HG03457 (cell line): ENCODE measurements around the gene EDC3.
"Not testable (repeated sequence)": the region's sequence is repeated elsewhere in the genome, so short reads cannot be mapped to it uniquely, and the experiment has no call there.

Experiments used
- ATAC-seq: cut with Tn5 transposase; IDR thresholded peaks from one replicate; pipeline ENCODE4 v1.9.1; 2021; ENCODE audit warnings: moderate number of reproducible peaks; ENCODE audit not compliant: unreplicated experiment

Gene EDC3

DNA sequence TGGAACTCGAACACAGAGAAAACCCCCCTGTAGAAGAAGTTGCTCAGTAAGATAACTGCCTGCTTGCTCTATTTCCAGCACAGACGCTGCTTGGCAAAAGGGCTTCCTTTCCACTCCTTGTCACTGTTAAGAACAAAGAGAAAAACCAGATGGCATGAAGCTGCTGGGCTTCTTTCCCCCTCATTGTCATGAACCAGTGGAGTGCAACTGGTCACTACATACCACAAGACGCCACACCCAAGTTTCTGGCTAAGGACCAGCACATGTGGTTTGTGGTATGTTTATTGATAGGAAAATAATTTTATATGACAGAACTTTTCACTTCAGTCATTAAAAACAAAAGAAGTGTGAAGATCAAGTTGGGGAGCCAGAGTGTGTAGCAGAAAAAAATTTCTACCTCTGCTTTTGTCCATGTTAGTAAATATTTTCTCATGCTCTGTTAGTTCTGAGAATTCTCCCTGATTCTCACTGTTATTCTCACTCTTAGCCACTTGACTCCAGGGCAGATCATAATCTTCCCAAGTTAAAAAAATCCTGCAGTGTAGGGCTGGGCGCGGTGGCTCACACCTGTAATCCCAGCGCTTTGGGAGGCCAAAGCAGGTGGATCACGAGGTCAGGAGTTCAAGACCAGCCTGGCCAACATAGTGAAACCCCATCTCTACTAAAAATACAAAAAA is 42.3 kb downstream of the EDC3 start:
- ATAC-seq, result no peak

DNA sequence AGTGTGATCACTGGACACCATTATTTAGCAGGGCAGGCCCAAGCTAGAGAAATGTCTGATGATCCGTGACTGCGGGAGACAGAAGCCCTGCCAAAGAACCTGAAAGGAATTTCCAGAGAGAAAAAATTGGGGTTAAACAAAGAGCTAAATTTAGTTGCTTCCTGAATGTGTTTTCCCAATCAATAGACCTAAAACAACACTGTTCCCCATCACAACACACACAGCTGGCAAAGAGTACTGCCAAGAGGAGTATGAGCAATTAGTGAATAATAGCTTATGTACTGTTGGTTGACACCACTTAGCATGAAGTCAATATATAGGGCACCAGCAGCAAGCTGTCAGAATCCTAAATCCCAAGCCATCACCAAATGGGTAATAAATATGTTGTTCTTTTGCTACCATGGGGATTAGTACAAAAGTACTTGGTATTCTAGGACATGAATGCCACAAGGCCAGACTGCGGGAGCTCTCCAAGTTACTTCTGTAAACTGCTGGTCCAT is 44.5 kb downstream of the EDC3 start:
- ATAC-seq, result no peak

DNA sequence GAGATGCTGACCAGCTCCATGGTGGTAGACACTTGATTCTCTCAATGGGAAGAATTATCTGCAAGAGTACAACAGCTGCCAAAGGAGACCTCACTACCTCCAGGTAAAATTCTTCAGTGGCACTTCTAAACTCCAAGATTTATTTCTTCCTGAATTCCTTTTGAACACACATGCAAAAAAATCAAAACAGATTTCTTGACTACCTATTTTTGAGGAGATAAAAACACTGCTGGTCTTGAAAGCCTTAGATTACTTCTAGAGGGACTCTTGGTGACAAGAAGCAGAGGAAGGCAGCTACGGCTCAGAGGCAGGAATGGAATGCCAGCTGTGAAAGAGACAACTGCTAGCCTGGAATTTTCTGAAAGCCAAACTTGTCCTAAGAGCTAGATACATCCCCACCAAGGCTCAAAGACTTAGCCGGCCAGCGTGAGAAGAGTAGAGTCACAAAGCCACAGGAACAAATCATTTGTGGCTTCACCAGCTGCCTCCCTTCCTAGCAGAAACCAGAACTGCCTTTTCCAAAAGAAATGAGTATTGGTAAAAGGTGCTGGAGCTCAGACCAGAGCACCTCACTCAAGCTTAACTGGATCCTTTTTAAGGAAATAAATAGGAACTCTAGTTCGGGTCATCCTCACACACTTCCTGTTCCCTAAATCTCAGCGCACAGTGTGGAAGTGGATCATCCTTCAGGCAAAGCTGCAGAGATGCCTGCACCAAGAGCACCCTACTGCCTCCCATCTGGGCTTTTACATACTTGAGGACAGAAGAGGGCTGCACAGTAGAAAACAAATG is 47.6 kb downstream of the EDC3 start:
- no peak for ATAC-seq

DNA sequence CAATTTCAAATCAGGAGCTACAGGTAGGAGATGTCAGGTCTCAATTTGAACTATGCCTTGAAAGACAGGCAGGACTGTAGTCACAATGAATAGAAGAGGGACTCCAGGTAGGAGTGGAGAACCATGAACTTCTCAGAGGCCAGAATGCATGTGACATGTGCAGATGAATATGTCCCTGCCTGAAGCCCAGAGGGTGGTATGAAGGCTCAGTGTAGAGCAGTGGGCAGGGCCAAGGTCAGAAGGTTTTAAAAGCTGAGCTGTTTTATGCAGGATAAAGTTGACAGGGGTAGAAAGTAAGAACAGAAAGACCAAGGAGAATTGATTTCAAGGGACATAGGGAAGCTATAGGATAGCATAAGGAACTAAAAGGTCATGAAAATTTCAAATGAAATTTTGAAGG is 49.3 kb downstream of the EDC3 start:
- ATAC-seq, result no peak

DNA sequence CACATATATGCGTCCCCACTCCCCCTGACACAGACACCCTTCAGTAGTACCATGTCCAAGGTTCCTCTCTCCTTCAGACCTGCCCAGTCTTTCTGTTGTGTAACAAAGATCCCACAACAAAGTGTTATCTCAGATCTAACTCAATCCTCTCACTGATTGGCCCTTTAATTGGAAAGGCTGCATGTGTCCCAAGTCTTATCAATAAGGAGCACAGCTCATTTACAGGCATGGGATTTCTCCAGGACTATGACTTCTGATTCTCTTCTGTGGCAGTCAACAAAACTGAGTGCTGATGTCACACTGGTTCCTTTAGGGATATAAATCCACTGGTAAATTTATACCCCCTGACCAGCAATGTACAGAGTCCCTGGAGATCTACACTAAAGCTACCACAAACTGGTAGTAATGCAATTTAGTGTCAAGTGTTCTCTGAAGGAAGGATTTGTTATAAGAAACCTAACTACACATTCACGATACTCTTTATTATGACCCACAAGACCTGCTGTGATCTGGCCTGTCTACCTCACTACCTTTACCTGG is 52.1 kb downstream of the EDC3 start:
- ATAC-seq, result no peak

DNA sequence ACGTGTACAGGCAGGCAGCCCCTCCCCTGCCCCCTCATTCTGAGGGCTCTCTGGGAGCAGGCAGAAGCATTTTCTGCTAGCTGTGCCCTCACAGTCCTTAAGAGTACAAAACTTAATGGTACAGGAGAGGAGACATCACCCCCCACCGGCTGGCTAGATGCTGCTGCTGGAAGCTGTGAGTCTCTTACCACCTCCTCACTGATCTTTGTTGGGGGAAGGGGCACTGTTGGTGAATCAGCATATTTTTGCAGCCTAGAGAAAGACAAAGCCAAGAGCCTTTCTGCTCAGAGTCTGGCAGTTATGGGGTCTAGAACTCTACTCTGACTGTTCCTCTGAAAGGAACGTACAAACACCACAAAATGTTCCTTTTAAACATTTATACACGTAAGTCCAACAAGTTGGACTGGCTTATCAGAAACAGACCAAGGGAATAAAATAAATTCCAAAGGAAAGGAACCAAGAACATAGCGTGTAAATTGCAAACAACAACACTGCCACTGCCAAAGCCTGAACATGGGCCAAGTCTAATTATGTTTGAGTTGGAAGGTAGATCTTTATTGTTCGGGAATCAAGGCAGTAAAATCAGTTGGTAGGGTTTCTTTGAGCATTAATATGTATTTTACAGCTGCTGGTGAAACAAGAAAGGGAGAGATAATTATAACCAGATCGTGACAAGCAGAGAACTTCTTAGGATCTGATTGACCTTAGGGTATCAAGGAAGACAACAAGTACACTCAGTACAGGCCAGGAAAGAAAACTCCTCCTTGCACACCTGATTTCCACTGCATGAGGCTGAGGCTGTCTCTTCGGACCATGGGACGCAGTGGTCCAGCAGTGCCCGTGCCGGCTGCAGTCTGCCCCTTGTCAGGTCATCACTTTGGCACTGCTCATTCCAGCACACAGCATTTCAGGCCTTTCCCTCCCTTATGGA is 52.8 kb downstream of the EDC3 start:
- ATAC-seq, result no peak

DNA sequence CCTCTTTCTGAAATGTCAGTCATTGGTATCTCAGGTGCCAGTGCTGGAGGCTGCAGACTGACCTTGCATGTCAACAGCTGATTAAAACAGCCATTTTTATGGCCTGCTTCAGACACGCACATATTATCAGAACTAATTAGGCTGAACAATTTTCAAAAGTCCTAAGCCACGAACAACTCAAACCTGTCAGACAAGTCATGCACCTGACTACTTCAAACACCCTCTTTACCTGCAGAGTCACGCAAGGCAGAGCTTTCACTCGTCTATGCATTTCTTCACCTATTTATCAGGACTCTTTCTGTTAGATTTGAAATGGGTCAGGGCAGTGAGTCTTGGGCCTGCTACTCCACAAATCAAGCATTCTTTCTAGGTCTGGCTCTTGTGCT is 53.5 kb downstream of the EDC3 start:
- no peak for ATAC-seq

DNA sequence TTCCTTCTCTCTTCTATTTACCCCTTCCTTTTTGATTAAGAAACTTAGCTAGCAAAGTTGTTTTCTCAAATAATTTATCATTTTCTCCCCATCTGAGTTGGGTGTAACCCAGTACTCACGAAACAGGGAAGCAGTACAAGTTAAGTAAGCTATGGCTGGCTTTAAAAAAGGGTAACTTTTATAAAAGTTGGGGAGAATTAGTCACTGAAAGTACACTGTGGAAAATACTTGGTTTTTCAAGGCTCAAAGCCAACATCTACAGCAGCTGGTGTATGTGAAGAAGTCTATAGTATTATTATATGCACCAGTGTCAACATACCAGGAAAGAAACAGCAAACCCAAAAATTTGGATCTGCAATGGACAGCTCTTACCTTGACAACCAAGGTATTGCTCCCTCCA is 54.7 kb downstream of the EDC3 start:
- no peak for ATAC-seq

DNA sequence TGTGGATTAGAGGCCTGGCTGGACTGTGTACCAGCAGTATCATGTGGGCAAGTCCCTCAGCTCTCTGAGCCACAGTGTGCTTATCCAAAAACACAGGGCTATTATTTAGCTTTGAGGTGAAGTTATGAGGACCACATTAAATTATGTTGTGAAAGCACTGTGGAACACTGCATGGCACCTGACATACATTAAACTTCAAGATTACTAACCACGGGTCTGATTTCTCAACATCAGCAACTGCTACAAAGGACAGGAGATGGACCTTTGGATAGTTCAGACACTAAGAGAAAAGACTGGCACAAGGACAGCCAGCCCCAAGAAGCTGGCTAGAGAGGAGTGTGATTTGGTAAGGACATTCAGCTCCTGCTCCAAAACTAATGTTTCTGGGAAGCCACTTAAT is 58.8 kb downstream of the EDC3 start:
- no peak for ATAC-seq

DNA sequence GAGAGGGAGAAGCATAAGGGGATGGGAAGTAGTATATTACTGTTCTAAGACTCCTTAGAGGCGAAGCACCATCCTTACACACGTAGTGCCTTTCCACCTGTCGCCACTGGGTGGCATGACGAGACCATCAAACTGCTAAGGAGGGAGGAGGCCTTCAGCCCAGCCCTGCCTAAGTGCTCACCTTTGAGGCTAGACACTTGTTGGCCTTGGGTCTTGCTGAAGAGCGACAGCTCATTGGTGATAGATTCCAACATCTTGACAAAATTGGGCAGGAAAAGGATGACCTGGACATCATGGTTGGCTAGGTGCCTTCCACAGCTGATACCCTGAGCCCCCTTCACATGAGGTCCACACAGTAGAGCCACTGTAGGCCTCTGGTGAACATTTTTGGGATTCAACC is 60.6 kb downstream of the EDC3 start:
- no peak for ATAC-seq

DNA sequence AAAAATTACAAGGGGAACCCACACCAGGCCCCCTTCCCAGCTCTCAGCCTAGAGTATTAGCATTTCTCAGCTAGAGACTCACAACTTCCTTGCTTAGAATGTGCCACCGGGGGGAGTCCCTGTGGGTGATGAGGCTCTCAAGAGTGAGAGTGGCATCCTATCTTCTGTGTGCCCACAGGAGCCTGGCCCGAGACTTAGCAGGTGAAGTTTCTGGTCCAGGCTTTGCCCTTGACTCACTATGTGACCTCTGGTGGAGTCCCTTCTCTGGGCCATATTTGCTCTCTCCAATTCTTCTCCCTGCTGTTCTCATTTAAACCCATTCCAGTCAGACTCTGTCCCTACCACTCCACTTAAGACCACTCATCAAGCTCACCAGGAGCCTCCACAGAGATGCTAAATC is 62.0 kb downstream of the EDC3 start:
- ATAC-seq, result no peak

DNA sequence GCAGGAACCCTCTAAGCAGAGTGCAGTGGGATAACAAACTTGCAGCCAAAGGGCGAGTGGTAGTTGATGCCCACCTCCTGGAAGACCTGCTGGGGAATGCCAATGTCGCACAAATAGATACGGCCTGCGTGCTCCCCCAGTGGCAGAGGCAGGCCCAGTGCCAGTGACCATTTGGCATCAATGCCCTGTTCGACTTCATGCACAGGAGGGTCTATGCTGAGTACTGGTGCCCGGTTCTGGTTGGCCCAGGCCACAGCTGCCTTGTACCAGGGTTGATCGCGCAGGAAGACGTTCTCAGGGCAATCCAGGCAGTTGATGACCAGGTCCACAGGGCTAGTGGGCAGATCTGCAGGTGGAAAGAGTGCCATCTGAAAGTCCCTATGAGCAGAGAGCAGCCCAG is 63.2 kb downstream of the EDC3 start:
- no peak for ATAC-seq

DNA sequence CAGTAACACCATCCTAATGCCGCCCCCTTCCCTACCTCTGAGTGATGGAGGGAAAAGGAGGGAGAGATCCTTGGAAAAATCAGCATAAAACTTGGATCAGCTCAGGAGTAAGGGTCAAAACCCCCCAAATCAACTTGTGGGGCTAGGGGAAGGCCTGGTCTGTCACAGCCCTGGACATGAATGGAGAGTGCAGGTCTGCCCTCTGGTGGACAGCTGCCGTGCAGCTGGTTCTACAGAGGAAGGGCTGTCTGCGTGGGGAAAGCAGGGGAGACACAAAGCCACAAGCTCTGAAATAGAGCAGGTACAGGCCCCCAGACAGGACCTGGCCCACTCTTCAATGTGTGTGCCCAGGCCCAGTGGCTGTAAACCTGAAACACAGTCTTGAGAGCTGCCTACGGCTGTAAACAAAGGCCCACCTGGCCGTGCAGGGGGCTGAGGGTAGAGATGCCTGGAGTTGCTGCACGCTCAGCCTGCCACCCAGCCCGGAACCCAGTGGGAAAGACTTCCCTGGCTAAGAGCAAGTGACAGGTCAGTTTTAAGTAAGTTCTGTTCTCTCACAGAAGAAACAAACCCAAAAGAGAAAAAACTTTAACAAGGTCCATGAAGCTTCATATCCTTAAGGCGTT is 63.8 kb downstream of the EDC3 start:
- no peak for ATAC-seq

DNA sequence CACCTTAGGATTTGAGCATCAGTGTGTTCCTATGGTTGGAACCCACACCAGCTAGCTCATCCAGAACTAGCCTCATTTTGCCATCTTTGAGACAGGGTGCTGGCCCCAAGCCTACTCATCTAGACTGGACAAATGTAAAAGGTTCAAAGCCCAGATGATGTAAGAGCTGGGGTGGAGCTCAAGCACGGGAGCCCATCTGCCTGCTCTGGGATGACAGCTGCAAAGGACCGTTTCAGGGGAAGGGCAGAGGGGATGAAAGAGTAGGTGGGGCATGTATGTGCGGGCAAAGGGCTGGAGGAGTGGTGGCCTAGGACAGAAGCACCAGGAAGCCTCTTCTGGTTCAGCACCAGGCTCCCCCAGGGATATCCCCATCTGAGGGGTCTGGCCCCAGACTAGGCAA is 64.4 kb downstream of the EDC3 start:
- no peak for ATAC-seq

DNA sequence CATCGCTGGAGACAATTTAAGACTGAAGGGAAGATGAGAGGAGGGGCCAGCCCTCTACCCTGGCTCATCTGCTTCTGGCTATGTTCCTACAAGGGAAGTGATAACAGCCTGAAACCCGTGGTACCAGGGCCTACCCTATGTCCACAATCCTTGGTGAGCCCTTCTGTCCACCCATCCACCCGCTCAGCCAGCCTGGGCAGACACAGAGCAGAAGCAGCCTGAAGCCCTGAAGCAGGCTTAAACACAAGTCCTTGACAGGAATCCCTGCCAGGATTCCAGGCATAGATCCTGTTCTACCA is 64.8 kb downstream of the EDC3 start:
- no peak for ATAC-seq

DNA sequence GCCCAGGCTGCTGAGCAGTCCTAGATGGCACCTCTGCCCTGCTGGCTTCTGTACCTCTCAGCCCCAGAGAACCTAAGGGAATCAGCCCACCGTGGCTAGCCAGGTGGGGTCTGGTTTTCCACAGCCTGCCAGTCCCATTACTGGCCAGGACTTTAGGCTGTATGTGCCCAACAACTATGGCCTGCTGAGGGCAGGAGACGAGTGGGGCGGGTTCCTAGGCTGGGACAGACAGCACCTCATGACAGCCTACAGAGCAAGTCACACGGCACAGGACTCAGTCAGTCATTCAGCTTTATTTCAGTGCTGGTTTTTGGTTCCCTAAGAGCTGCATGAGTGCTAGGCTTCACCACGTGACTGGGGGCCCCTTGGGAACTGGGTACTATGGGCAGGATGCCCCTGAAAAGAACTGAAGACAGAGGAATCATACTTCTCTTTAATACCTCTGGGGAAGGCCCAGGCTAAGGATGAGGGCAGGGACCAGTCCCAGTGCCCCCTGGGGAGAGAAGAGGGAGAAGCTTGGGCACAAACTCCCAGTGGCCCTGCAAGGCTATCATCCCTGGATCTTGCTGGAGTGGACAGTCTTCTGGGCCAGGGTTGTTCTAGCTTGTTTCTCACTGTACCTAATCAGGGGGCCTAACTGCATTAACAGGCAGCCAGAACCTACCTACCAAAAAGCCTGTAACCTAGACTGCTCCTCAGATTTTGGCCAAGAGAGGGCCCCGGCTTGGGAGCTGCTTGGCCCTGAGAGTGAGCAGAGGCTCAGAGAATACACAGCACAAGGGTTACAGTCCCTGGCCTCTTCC is 65.3 kb downstream of the EDC3 start:
- ATAC-seq, result no peak

DNA sequence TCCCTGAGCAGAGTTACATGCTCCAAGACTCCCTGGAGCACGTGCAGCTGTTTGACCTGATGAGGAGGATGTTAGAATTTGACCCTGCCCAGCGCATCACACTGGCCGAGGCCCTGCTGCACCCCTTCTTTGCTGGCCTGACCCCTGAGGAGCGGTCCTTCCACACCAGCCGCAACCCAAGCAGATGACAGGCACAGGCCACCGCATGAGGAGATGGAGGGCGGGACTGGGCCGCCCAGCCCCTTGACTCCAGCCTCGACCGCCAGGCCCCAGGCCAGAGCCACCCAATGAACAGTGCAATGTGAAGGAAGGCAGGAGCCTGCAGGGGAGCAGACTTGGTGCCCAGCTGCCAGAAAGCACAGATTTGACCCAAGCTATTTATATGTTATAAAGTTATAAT is 66.1 kb downstream of the EDC3 start:
- not testable (repeated sequence) for ATAC-seq

DNA sequence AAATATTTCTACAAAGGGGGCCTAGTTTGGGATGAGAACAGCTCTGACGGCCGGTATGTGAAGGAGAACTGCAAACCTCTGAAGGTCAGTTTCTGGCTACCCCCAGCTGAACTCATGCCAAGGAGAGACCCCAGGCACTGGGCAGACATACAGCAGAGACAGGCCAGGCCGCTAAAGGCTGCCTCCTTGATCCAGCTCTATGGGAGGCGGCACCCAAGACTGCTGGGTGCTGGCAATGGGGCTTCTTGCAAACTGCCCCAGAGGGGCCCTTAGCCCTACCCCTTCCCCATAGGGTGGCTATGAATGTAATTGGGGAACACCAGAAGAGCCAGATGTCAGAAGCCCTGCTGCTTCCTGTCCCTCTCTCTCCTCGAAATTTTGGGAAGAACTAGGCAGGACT is 66.9 kb downstream of the EDC3 start:
- ATAC-seq, result no peak

DNA sequence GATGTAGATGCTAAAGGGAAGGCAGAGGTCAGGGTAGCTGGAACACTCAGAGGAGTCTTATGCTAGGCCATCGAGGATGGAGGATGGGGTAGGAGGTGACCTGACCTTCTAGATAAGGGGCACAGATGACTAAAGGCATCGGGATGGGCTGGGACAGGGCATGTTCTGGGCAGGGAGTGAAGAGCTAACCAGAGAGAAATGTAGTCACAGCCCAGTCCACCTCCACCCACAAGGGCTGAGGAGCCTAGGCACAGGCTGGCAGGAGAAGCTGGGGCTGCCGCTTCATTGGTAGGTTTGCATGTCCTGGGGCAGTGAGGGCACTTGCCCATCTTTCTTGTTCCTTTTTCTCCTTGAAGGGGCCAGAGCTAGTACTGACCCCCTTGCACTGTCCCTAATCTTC is 67.6 kb downstream of the EDC3 start:
- no peak for ATAC-seq

DNA sequence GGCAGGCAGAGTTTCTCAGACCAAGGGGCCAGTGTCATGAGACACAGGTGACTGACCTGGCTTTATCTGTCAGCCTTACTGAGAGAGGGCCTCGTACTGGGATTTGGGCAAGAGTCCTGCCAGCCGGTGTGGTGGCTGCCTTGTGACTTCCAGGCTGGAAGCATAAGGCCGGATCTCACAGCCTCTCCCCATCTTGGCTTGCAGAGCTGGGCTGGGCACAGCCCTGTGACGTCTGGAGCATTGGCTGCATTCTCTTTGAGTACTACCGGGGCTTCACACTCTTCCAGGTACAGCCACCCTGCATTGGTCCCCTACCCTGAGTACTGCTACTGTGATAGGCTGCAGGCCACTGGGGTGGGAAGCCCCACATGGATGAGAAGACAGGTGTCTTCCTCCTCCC is 68.1 kb downstream of the EDC3 start:
- ATAC-seq, result no peak
